ENCODE measurements around the gene NR2F1-AS1.

The NR2F1-AS1 gene

GRCh38 chr5:93588352-93589151 lies 7.5 kb upstream of the NR2F1-AS1 start:
- no peak for DNase-seq

GRCh38 chr5:93587597-93588351 lies 6.8 kb upstream of the NR2F1-AS1 start:
- DNase-seq, result no peak

GRCh38 chr5:93586736-93587596 lies 5.9 kb upstream of the NR2F1-AS1 start:
- DNase-seq, result no peak

GRCh38 chr5:93585767-93586385 lies 4.9 kb upstream of the NR2F1-AS1 start:
- DNase-seq, result no peak

- no peak for DNase-seq
Observed at GRCh38 chr5:93585041-93585766, 4.2 kb upstream of the NR2F1-AS1 start.

- DNase-seq, result no peak
Observed at GRCh38 chr5:93584596-93585040, 3.6 kb upstream of the NR2F1-AS1 start.

- DNase-seq, result no peak
Observed at GRCh38 chr5:93583768-93584595, 3.0 kb upstream of the NR2F1-AS1 start.

GRCh38 chr5:93583439-93583767 lies 2.4 kb upstream of the NR2F1-AS1 start:
- DNase-seq, result no peak

GRCh38 chr5:93582677-93583438 lies 1.8 kb upstream of the NR2F1-AS1 start, which contains the start of gene NR2F1:
Gene NR2F1 (plus strand): TSS chr5:93583222. CDS start chr5:93585024, 1,802 bp downstream.
- peak; percentile 97 for DNase-seq

- DNase-seq, result no peak
Observed at GRCh38 chr5:93582167-93582462, 1.1 kb upstream of the NR2F1-AS1 start.

- no peak for DNase-seq
Observed at GRCh38 chr5:93580063-93580926, 724 bp downstream of the NR2F1-AS1 start.

GRCh38 chr5:93579692-93580062 lies 1.3 kb downstream of the NR2F1-AS1 start:
- DNase-seq, result no peak

GRCh38 chr5:93578813-93579691 lies 2.0 kb downstream of the NR2F1-AS1 start:
- DNase-seq, result no peak

GRCh38 chr5:93577854-93578812 lies 2.9 kb downstream of the NR2F1-AS1 start:
- DNase-seq, result no peak

GRCh38 chr5:93576994-93577853 lies 3.8 kb downstream of the NR2F1-AS1 start:
- DNase-seq, result no peak
